GM21526 (cell line): ENCODE measurements around the gene PXMP4.

Experiments used
- ATAC-seq: cut with Tn5 transposase; IDR thresholded peaks from one replicate; pipeline ENCODE4 v1.9.1; 2021; ENCODE audit warnings: moderate library complexity; ENCODE audit not compliant: unreplicated experiment, low FRiP score

PXMP4 gene

GRCh38 chr20:33732166-33732970 is 12.3 kb upstream of the PXMP4 start:
- peak; percentile 56 for ATAC-seq

- ATAC-seq: peak; percentile 62
Measured at GRCh38 chr20:33731693-33732165, 11.6 kb upstream of the PXMP4 start, which contains the start of gene ZNF341. ZNF341 (plus strand) TSS chr20:33731996; CDS start chr20:33732022, 26 bp downstream.

GRCh38 chr20:33730946-33731692 is 11.0 kb upstream of the PXMP4 start:
- ATAC-seq: no peak

DNA sequence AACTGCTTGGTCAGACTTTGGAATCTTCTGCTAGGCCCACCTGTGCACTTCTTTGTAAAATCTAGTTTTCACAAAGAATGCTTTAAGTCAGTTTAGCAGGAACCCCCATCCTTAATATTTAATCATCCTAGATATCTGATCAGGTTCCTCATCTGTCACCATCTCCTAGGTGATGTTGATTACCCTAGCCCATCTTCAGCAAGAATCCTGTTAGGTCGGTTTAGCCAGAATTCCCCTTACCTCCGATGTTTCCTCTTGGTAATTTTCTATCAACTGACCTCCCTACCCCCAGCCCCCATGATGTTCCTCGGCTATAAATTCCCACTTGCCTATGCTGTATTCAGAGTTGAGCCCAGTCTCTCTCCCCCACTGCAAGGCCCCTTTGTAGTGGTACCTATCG is 9.0 kb upstream of the PXMP4 start:
- ATAC-seq: no peak

- ATAC-seq: no peak
Measured at GRCh38 chr20:33728463-33728862, 8.4 kb upstream of the PXMP4 start.

- ATAC-seq: no peak
Measured at GRCh38 chr20:33727806-33728205, 7.7 kb upstream of the PXMP4 start.

DNA sequence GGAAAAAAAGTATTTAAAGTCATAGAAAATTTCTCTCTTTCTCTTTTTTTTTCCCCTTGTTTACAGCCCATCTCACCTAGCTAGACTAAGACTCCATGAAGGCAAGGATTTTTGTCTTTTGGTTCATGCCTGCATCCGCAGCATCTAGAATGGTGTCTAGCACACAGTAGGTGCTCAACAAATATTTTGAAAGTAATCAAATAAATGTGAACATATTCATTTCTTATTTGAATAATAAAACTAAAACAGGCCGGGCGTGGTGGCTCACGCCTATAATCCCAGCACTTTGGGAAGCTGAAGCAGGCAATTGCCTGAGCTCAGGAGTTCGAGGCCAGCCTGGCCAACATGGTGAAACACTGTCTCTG is 7.0 kb upstream of the PXMP4 start:
- no peak for ATAC-seq

DNA sequence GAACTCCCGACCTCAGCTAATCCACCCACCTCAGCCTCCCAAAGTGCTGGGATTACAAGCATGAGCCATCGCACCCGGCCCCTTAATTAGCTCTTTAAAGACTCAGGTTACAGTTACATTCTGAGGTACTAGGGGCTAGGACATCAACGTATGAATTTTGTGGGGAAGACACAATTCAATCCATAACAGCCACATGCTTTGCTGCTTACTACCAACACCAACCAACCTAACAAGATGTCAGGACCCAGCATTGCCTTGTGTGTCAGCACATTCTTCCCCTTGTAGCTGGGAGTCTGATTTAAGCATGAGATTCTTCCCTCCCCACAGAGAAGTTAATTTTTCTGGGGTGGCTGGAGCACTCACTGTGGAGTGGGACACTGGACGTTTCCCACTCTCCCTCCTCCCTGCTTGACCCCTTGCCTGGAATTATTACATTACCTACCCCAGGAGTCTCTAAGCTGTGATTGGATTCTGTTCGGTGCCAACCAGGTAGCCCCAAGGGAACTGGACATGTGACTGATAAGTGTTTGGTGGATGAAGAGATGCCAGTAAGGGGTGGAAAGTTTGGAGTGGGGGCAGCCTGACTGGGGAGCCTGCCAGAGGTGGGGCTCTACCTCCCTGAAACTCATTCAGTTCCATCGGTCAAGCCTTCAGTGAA is 5.6 kb upstream of the PXMP4 start:
- no peak for ATAC-seq

DNA sequence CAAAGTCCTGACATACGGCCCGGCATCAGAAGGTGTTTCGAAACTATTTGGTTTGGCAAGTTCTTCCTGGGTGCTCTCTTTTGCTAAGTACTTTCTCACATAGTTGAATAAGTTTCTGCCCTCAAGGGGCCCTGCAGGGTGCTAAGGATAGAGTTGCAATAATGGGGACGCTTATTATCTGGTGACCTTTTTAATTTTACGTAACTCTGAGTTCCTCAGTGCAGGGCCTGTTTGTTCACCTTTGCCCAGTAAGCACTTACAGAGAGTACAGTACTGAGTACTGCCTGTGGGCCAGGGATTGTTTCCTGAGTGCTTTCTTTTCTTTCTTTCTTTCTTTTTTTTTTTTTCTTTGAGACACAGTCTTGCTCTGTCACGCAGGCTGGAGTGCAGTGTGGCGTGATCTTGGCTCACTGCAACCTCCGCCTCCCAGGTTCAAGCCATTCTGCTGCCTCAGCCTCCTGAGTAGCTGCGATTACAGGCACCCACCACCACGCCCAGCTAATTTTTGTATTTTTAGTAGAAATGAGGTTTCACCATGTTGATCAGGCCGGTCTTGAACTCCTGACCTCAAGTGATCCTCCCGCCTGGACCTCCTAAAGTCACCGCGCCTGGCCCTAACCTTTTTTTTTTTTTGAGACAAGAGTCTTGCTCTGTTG is 4.5 kb upstream of the PXMP4 start:
- no peak for ATAC-seq

DNA sequence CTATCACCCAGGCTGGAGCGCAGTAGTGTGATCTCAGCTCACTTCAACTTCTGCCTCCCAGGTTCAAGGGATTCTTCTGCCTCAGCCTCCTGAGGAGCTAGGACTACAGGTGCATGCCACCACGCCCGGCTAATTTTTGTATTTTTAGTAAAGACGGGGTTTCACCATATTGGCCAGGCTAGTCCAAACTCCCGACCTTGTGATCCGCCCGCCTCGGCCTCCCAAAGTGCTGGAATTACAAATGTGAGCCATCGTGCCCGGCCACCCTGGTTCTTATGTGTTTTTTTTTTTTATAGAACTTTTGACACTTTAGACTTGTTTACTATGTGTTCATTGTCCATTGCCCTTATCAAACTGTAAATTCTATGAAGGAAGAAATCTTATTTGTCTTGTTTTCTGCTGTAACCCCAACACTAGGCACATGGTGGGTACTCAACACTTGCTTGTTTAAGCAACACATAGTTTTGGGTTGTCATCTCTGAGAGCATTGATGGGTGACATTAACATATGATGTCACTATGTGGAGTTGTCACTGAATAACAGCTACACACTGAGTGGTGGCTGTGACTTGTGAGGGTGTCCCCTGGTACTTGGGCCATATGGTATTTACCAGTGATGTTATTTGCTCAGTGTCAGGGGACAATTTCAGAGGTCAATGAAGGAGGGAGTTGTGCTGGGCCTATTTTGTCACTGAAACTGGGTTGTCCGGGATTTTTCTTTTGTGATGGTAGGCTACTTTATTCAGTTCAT is 1.5 kb upstream of the PXMP4 start:
- ATAC-seq: no peak

DNA sequence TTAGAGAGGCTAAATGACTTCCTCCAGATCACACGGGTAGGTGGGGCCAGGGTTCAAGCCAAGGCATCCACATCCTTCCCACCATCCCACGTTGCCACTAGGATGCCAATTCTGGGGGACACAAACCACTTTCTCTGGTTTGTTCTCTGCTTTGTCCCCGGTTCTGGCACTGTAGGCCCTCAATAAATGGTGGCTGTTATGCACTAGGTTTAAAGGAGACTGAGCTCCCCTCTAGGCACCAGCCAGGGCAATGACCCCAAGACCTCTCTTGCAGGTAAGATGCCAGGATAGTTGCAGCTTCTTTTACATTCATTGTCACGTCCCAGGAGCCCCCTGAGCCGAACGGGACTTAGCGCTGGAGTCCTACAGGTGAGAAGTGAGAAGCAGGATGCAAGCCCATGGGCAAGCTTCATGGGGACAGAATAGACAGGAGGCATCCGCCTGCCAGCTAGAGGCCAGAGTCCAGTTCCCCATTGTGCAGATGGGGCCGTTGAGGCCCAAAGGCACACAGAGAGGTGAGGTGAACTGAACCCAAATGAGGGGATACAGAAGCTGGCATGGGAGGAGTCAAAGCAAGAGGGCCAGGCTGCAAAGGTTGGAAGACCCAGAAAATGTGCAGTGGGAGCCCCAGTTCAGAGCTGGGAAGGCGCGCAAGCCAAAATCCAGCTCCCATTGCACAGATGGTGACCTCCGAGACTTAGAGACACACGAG is 677 bp downstream of the PXMP4 start:
- ATAC-seq: peak; percentile 3

GRCh38 chr20:33716498-33716897 is 3.6 kb downstream of the PXMP4 start:
- ATAC-seq: no peak

DNA sequence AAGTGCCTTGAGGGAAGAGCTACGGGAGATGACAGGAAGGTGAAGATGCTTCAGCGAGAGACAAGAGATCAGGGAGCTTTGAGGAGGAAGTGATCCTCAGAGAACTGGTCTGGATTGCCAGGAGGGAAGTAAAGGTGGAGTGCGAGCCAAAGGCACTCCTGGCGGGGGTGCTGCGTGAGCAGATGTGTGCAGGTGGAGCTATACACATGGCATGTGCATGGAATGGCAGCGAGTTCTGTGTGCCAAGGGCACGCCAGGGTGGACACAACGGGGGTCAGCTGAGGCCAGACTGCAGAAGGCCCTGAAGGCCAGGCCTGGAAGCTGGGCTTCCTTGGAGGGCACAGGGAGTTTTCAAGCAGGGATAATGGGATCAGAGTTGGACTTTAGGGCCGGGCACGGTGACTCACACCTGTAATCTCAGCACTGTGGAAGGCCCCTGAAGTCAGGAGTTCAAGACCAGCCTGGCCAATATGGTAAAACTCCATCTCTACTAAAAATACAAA is 6.2 kb downstream of the PXMP4 start:
- ATAC-seq: no peak

- no peak for ATAC-seq
Measured at GRCh38 chr20:33711446-33711738, 8.7 kb downstream of the PXMP4 start.

GRCh38 chr20:33710681-33711445 is 9.2 kb downstream of the PXMP4 start:
- ATAC-seq: no peak

- no peak for ATAC-seq
Measured at GRCh38 chr20:33709905-33710541, 10.1 kb downstream of the PXMP4 start.

- ATAC-seq: no peak
Measured at GRCh38 chr20:33709398-33709797, 10.7 kb downstream of the PXMP4 start.

DNA sequence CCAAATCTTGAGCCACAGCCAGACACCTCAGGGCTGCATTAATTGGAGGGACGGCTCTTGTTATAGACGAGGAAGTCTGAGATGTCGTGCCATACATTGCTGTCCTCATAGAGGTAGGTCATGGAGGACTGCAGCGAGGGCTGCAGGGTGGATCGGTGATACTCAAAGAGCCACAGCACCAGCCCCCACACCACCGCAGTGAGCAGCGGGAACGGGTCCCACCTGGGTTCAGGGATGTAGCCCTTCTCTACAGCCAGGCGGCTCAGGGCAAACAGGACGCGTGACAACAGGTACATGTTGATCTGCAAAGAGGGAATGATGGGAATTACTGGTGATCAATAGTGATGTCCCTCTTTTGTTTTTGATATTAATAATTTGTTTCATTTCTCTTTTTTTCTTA is 12.4 kb downstream of the PXMP4 start:
- ATAC-seq: no peak
